Measurements from ENCODE around the gene PRKCZ.

Gene PRKCZ

DNA sequence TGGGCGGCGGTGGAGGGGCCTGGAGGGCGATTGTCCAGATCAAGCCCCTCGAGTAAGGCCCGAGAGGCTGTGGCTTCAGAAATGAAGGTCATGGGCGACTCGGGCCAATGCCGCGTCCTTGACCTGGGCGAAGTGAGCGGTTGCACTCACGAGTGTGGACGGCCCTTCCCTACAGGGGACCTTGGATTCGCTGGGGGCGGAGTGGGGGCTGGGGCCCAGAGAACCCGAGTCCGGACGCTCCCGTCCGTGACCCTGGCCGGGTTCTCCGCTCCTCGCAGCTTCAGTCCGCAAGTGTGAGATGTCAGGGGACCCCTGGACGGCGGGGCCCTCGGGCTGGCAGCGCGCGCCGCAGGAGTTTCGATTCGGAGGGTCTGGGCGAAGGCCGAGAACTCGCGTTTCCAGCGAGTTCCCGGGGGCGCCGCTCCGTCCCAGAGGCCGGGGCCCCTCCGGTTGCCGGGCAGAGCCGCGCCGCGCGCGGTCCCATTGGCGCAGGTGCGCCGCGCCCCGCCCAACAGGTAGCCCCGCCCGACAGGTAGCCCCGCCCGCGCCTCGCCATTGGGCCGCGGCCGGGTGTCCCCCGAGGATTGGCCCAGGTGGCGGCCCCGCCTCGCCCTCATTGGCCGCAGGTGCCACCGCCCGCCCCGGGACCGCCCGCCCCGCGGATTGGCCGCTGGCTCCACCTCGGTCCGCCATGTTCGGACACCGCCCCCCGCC, at the start of gene PRKCZ:
PRKCZ (plus strand) TSS at position 694 of the 714 bp plus-strand sequence. CDS start 220 bp downstream, outside the sequence.
- DNase-seq: peak; percentile 28

DNA sequence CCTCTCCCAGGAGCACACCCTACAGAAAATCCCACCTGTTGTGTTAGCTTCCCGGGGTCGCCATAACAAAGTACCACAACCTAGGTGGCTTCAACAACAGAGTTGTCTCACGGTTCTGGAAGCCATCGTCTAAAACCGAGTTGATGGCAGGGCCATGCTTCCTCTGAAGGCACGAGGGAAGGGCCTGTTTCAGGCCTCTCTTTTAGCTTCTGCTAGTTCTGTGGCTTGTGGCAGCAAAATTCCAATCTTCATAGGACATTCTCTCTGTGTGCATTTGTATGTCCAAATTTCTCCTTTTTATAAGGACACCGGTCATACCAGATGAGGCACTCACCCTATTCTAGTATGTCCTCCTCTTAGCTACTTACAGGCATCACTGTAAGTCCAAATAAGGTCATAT, 49.8 kb upstream of the PRKCZ start:
- no peak for DNase-seq

DNA sequence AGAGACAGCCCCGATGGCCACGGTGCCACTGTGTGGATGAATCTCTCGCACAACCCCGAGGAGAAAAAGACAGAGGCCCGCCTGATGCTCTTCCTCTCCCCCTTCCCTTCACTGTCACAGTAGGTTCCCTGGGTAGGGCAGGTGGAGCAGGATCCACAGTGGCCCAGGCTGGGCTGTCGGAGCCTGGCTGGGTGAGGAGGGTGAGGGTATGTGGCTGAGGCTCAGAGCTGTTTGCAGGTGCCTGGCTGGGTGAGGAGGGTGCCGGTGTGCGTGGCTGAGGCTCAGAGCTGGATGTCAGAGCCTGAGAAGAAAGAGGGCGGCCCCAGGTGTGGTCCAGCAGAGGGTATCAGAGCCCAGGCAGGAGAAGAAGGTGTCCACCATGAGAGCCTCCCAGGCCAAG, 49.4 kb upstream of the PRKCZ start:
- no peak for DNase-seq

DNA sequence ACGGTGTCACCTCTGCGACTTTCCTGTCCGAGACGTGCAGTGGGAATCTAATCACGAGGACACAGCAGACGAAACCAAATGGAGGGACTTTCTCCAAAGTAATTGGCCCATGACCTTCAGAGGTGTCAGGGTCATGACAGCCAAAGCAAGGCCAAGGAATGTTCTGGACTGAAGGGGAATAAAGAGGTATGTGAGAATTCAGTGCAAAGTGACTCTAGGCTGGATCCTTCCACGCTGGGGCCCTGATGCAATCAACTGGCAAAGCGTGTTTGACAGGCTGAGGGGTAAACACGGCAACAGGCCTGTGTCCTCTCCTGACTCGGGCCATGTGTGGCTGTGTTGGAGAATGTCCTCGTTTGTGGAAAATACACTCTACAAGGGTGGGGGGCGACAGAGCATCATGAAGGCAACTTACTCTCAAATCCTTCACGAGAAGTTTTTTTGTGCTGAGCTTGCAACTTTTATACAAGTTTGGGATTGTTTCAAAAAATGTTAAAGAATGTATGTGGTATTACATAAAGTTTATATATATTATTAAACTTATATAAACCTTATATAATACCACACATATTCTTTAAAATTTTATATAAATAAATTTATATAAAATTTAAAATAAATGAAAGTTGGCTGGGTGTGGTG, 48.3 kb upstream of the PRKCZ start:
- DNase-seq: no peak

DNA sequence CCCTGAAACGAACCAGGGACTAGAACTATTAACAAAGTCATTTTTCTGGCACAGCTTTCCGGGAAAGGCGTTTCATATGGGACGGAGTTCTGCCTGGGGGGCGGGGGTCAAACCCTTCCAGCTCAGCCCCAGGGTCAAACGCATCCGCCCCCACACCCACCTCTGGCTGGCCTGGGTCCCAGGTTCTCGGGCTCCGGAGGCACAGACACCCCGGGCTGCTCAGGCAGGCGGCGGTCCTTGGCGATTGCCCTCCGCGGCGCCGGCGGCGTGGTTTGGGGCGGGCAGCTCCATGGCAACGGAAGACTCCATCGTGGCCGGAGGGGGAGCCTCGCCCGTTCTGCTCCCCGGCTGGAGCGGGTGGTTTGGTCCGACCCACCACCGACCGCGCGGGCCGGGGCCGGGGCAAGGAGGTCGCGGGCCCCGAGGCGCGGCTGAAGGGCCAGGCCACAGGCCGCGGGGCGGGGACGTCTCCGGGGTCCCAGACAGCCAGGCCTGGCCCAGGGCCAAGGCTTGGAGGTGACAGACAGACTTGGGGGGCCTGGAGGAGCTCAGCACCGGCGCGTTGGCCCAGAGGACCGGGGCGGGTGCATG, 46.6 kb upstream of the PRKCZ start, which contains the start of gene CFAP74:
CFAP74 (minus strand) TSS at position 246 of the 591 bp plus-strand sequence. CDS start 12,830 bp downstream, outside the sequence.
- peak; percentile 12 for DNase-seq

DNA sequence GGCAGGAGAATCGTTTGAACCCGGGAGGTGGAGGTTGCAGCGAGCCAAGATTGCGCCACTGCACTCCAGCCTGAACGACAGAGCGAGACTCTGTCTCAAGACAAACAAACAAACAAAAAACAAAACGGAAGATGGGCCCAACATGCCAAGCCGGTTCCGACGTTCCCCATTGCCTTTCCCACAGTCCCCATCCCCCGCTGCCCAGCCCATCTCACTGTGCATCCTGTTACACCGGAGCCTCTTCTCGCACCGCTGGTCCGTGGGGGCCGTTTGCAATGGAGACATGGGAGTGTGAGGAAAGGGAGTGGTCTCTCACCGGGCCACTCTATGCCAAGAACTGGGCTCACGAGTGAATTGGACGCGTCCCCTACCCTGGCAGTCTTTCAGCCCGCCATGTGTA, 45.4 kb upstream of the PRKCZ start:
- DNase-seq: no peak

DNA sequence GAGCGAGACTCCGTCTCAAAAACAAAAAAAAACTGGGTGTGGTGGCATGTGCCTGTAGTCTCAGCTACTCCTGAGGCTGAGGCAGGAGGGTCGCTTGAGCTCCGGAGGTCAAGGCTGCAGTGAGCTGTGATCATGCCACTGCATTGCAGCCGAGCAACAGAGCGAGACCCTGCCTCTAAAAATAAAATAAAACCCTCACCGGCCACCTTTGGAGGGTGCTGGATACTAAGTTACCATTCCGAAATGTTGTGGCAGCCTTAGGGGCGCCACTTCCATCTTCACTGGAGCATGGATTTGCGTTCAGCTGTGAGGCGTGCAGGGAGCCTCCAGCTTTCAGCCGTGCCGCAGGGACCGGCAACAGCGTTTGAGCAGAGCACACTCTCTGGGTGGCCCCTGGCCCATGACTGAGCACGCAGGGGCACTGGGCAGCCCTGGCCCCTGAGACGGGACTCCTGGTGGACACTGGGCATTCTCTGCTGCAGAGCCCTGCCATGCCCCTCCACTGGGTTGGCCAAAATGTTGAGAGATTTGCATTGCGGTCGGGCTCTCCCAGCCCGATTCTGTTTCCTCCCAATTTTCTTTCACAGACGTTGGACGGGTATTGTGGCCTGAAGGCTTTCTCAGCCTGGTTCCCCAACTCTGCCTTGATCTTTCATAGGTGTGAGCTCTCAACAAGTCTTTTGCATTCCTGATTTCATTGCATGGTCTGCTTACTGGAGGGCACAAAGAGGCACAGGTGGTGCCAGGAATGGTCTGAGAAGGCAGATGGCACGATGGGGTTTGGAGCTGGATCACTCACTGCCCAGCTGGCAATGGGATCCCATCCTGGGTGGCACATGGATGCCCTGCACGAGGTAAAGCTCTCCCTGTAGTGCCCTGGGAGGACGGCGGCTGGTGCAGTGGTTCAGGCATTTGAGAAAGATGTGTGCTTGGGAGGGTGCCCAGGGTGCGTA, 40.8 kb upstream of the PRKCZ start:
- DNase-seq: no peak

DNA sequence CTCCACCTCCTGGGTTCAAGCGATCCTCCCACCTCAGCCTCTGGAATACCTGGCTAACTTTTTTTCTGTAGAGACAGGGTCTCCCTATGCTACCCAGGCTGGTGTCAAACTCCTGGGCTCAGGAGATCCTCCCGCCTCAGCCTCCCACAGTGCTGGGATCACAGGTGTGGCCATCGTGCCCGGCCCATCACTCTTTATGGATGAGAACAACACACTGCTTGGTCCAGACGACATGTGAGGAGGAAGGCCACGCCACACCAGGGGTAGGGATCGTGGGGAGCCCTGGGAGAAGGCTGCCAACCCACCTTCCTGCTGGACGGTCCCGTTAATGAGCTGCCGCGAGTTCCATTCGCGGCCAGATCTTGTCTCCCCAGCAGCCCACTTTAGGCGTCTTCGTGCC, 36.0 kb upstream of the PRKCZ start:
- no peak for DNase-seq

DNA sequence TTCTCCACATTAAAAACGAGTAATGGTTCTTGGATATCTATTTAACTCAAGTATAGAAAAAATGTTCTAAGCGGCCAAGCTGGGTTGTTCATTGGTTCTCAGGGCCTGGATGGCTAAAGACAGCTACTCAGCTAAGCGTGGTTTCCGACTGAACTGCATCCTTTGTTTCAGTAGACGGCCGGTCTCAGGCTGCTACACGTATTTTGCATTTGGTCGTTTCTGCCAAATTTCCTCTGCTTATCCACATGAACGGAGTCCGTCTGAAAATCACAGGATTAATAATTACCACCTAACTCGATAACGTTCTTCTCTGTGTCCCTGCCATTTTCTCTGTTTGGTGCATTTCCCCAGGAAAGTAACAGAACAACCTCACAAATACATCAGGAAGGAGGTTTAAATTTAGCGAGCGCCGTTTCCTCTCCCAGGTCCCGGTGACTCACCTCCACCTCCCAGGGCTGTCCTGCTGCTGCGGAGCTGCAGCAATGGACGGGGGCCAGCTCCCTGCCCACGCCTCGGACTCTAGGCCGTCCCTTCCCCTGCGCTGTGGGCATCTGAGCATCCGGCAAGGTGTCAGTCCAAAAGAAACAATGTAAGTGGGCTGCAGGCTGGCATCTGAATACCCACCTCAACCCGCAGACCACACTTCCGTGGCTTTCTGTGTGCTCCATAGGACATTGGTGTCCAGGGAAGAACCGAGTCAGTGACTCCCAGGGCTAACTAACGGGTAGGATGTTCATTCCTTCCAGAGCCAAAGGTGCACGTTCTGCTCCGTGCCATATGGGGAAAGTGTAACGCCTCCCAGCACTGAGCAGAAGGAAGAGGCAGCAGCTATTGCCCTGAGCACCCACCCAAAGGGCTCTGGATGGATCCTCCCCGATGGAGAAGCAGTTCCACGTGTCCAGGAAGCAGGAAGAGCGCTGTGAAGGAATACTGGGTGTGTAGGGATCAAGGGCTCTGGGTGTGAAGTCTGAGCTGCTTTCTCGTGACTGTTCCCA, 35.2 kb upstream of the PRKCZ start:
- no peak for DNase-seq

DNA sequence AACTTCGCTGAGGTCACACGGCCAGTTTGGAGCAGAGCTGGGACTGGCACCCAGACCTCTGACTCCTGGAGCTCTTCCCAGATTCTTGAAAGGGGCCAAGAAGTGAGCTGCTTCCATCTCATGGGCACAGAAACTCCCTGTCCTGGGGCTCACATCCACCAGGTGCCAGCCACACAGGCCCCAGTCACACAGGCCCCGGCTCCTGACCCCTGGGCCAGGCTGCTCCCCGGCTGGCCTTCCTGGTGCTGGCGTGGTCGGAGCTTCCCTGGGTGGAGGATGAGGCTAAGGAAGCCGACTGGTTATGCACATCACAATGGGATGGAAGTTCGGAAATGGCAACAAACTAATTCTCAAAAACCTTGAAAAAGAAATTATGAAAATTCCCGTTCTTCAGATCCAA, 34.1 kb upstream of the PRKCZ start:
- DNase-seq: no peak

DNA sequence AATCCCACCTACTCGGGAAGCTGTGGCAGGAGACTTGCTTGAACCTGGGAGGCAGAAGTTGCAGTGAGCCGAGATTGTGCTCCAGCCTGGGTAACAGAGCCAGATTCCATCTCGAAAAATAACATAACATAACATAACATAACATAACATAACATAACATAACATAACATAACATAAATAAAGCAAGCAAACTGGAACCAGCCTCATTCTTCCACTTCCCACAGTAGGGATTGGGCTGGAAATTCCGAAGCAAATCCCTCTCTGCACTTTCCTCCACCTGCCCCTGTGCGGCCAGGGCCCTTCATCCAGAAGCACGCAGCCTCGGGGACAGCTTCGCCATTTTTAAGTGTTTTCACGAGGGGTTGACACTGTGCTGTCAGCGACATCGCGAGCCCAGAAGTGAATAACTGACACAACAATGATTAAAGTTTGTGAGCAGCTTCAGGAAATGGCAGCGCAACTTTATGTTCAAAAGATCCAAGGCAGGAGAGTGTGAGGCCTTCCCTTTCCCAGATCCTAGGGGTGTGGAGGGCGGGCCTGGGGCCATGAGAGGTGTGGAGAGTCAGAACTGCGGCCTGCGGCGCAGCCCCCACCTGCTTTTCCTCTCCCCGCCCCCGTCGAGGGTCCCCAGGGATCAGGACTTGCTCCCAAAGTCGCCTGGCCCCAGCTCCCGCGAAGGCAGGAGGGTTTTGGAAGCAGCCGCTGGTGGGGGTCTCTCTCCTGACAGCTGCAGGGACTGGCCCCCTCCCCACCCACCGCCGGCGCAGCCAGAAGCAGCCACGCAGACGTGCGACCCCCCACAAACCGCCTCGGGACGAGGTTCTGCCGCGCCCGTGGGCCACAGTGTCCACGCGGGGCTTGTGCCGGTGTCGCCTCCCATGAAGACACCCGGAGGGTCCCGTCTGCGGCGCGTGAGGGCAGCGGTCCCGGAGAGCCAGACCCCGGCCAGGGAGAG, 31.7 kb upstream of the PRKCZ start:
- no peak for DNase-seq

DNA sequence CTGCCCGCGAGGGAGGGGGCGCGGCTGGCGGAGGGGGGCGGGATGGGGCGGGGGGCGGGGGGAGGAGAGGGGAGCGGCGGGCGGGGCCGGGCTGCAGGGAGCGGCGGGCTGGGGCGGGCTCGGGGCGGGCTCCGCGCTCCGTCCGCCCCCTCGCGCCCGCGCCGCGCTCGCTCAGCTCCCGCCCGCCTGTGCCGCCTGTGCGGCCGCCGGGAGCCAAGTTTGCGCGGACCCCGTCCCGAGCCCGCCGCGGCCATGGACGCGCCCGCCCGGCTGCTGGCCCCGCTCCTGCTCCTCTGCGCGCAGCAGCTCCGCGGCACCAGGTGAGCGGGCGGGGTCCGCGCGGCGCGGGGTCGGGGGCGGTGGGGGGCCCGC, 31.1 kb upstream of the PRKCZ start, which contains the start of gene GABRD:
GABRD (plus strand) TSS at position 174 of the 372 bp plus-strand sequence; CDS start at position 253, 79 bp downstream.
- peak; percentile 10 for DNase-seq

DNA sequence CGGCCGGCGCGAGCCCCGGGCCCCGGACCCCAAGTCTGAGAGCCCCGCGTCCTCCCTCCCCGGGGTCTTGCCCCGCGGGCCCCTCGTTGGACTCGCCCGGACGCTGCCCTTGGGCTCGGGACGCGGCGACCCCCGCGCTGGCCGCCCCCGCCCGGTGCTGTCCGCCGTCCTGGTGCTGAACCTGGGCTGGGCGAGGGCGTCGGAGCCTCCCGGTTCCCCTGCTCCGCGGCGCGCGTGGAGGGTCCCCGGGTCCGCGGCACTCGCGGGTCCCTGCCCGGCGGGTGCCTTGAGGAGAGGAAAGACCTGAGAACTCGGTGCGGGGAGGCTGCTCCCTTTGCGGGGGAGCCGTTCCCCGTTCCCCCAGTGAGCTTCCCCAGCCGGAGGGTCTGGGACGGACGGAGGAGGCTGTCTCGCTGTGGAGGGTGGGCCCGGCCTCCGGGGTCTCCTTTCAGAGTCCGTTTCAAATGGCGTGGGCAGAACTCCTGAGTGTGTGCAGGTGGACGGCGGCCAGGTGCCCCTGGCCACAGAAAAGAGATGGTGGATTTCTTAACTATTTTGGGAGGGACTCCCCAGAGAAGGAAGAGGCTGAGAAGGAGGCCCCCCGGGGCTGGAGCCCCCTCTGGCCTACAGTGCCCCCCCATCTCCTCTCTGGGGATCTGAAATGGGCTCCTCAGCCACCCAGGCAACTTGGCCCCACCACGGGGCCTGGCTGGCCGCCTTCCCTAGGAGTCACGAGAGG, 30.5 kb upstream of the PRKCZ start:
- DNase-seq: no peak

DNA sequence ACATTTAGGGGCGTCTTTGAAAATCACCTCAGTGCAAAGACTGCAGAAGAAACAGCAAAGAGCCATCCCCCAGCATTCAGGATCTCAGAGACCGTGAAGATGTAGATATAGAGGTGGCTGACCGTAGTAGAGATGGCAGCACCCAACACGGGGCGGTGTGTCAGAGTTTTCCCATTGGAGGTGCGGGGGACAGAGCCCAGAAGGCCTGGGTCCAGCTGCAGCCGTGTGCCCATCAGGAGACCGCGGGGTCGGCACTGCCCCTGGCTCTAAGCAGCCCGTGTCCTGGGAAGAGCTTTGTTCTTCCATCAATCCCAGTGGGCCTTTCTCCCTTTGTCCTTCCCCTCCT, 29.9 kb upstream of the PRKCZ start:
- no peak for DNase-seq

DNA sequence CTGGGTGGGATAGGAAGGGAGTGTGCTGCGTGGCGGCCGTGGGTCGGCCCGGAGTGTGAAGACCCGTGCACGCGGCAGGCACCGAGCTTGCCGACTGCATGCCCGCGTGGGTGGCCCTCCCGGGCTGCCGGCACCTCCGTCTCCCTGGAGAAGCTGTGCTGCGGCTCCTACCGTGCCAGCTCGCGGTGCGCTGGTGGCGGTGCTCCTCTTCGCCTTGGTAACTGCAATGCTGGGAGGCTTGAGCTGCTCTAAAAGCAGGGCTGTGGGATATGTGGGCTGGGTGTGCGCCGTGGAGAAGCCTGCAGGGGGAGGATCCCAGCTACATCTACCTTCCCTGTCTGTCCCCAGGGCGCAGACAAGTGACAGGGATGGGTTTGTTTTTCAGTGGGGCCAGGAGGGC, 28.7 kb upstream of the PRKCZ start:
- no peak for DNase-seq

DNA sequence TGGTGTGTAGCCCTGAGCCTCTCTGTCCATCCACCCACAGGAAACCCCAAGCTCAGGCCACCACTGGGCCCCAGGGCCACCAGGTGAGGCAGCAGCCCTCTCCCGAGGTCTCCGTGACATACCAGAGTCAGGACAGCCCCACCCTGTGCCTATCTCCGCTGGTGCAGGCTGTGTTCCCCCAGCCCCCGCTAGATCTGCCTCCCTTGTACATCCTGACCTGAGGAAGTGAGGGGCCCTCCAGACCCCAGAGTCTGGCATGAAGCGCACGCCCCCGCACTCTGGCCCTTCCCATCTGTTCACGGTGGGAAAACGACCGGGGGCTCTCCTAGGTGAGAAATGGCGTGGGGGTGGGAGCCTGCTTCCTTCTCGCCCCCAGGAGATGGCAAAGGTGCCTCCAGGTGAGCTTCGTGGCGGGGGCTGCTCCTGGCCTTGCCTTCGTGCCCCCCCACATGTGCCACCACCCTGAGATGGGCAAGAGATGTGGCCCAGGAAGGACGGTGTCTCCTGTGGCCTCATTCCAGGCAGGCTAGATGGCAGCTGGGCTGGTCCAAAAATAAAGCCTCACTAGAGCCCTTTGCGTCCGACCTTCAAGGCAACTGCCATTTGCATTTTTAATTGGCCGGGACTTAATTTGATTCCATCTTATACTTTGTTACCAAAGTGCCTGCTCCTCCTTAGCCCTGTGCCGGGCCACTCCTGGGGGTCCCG, 28.0 kb upstream of the PRKCZ start:
- DNase-seq: no peak

DNA sequence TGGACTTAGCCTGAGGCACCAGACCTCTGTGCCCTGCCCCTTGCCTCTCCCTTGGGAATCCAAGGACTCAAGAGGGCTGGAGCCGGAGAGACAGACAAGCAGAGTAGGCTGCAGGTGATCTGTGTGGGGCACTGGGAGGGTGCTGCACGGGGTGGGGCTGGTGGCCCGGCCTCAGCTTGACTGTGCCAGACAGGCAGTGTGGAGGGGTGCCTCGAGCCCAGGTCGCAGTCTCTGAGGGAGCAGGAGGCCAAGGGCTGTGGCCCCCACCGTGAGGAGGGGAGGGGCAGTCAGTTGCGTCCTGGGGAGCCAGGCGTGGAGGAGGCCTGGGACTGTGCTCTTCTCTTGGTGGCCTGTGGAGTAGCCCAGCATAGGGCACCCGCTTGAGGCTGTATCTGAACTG, 27.0 kb upstream of the PRKCZ start:
- DNase-seq: no peak

DNA sequence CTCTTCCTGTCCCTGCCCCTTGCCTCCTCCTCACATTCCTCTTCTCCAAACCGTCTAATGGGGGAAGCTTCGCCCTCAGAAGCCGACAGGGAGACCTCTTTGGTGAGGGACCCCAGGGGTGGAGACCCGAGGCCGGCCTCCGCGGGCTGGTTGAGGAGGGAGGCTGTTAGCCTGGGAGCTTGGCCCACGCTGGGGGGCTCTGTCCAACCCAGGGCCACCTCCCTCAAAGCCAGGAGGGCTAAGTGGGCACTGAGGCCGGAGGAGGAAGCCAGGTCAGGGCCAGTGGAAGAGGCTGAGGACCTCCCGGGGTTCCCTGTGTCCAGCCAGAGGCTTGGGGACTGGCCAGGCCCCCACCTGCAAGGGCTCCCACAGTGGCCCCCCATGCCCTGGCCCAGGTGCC, 25.8 kb upstream of the PRKCZ start:
- no peak for DNase-seq

DNA sequence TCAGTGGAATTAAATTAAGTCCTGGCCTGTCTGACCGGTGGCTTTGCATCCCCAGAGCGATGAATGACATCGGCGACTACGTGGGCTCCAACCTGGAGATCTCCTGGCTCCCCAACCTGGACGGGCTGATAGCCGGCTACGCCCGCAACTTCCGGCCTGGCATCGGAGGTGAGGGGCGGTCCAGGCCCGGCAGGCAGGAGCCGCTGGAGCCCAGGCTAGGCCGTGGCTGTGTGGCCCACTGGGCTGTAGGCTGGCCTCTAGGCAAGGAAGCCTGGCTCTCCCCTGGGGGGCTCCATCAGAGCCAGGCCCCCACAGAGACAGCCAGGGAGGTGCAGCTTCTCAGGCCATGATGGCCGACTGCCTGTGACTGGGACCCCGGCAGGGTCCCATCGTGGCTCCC, 25.3 kb upstream of the PRKCZ start:
- no peak for DNase-seq

All from suppressor macrophage treated with lipopolysaccharide for 4 hours (primary cell).